GOT3 (cell line): ENCODE results near the gene S100A8.
"Not testable (repeated sequence)": the region's sequence is repeated elsewhere in the genome, so short reads cannot be mapped to it uniquely, and the experiment has no call there.

Source experiments
- DNase-seq: peaks from one replicate; lab custom pipeline; 2025; ENCODE audit warnings: mixed read lengths; lab: John Stamatoyannopoulos, UW

The S100A8 gene

DNA sequence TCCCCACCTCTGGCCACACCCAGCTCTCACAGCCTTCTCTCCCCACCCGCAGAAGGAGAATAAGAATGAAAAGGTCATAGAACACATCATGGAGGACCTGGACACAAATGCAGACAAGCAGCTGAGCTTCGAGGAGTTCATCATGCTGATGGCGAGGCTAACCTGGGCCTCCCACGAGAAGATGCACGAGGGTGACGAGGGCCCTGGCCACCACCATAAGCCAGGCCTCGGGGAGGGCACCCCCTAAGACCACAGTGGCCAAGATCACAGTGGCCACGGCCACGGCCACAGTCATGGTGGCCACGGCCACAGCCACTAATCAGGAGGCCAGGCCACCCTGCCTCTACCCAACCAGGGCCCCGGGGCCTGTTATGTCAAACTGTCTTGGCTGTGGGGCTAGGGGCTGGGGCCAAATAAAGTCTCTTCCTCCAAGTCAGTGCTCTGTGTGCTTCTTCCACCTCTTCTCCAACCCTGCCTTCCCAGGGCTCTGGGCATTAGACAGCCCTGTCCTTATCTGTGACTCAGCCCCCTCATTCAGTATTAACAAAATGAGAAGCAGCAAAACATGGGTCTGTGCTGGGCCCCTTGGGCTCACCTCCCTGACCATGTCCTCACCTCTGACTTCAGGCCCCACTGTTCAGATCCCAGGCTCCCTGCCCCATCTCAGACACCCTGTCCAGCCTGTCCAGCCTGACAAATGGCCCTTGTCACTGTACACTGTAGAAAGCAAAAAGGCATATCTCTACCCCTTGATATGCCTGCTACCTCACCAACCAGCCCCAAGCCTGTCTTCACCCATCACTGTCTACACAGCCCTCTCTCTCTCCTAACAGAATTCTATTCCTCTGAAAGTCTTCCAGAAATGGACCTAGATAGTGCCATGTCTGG lies 30.0 kb downstream of the S100A8 start:
- no peak for DNase-seq

DNA sequence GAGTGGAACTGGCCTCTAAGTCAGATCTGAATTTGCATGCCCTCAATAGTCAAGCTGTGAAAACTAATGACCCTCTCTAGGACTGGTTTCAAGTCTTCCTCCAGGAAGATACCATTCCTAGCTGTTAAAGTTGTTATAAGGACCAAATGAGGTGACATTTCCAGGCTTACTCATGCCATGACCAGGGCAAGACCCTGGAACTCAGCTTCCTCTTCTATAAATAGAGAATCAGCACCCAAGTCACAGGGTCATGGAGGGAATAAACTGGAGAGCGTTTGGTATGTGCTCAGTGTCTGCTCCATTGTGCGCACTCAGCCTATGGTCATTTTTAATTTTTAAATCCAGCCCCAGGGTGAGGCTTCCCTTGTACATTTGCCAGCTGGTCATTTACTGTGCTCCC lies 30.7 kb downstream of the S100A8 start:
- DNase-seq, result no peak

DNA sequence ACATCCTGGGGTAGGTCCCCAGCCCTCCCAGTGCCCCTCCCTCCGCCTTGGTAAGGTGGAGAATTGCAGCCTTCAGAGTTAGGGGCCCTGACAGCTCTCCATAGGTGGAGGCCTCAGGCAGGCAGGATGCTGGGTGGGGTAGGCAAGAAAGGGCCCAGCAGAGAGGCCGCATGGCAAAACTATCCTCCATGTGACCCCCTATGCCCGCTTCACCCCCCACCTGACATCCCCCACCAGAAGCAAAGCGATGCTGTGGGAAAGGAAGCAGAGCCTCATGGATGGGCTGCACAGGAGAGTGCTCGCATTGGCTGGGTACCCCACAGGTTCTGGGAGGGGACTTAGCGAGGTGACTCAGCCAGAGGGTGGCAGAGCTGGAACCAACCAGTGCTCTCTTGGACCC lies 31.6 kb downstream of the S100A8 start:
- DNase-seq, result no peak

DNA sequence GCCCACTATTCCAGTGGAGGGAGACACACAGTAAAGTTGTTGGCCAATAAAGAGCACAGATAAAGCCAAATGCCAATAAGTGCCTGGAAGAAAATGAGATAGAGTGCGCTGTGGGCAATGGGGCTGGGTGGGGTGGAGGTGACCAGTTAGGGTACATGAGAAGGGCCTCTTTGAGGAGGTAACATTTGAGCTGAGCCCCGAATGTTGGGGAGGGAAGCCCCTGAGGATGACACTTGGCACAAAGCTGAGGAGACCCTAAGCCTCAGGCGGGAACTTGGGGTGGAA lies 32.2 kb downstream of the S100A8 start:
- no peak for DNase-seq

DNA sequence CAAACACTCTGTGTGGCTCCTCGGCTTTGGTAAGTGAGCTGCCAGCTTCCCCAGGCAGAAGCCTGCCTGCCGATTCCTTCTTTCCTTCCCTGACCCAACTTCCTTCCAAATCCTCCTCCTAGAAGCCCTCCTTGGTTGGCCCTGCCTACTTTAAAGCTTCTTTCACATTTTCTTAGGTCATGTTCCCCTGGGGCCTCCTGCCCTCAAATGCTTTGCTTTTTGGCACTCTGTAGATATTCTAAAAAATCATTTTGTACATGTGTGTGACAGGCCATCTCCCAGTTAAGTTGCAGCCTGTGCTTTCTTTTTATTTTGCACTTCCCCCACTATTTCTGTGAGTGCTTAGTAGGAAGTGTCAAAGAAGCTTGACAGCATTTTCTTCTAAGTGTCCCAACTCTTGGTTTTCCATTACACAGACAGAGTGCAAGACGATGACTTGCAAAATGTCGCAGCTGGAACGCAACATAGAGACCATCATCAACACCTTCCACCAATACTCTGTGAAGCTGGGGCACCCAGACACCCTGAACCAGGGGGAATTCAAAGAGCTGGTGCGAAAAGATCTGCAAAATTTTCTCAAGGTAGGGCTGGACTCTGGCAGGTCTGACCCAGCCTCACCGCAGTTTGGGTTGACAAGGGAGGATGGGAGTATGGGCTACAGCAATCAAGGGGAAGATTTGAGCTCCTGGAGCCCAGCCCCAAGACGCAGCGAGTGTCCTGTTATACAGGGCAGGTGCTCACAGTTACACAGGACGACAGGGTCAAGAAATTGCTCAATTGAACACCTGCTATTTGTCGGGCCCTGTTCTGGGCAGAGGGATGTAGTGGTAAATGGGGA lies 32.8 kb downstream of the S100A8 start, which contains the start of gene S100A9:
Gene S100A9, plus strand, starts transcription at position 2 of the 838 bp plus-strand sequence. Its CDS starts 430 bp downstream, at position 432.
- DNase-seq, result no peak

DNA sequence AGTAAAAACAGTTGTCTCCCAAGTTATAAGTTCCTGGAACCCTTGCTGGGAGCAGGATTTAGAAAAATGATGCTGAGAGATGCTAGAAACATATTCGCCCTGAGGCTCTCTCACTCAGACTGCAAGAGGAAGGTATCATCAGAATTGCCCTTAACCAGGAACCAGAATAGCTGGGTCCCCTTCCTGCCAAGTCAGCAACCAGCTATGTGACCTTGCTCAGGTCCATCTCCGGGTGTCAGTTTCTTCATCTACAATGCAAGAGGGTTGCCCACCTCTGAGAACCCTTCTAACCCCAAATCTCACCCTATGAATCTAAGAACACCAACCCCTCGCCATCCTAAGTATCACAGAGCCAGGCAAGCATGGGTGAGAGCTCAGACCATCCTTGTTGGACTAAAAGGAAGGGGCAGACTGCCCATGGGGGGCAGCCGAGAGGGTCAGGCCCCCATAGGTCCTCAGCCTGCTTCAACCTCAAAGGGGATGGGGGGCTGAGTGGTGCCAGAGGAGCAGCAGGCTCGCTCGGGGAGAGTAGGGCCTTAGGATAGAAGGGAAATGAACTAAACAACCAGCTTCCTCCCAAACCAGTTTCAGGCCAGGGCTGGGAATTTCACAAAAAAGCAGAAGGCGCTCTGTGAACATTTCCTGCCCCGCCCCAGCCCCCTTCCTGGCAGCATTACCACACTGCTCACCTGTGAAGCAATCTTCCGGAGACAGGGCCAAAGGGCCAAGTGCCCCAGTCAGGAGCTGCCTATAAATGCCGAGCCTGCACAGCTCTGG lies 33.6 kb downstream of the S100A8 start:
- no peak for DNase-seq

DNA sequence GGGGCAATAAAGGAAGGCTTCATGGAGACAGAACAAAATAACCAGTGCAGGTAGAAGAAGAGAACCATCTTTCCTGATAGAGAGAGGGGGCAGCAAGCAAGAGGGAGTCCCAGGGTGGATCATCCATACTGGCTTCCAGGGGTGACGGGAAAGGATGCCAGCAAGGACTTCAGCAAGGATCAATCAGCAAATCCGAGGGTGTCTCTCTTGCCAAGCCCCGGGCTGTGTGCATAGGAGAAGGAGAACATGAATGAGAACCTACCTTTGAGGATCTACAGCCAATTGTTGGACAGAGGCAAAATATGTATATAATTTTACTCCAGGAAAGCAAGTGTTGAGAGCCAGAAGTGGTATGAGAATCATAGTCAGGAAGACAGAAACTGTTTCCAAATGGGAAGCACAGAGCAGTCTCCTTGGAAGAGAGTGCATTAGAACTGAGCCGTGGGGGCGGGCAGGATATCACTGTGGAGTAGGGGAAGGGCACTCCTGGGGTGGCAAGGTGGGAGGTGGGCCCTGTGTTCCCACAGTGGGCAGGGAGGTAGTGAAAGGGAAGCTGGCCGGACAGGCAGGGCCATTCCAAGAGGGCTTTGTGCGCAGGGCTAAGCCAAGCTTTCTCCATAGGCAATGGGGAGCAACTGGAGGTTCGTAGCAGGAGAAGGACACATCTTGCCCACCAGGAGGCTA lies 34.3 kb downstream of the S100A8 start:
- DNase-seq, result no peak

DNA sequence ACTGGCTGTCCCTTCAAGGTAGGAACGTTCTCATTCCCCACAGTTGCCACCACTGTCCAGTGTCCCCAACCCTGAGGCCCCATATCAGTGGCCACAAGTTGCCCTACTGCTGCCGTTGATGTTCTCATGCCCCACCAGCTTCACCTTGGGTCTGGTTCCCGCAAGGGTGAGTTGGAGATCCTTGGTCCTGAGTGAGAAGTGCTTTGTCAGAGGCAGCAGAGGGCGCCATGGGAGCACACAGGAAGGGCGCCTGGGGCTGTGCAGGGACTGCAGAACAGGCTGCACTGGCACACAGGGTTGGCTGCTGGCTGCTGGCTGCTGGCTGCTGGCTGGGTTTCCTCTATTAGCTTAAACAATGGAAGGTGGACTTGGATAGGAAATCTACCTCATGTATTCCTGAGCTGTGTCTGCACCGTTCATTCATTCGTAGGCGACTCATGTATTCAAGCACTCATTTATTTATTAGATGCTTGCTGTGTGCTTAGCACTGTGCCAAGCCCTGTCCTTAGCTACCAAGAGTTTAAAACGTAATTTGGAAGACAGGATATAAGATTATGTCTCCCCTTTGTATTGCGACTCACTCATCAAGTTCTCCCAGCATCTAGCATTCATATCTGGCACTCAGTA lies 35.3 kb downstream of the S100A8 start:
- DNase-seq, result peak; percentile 23

DNA sequence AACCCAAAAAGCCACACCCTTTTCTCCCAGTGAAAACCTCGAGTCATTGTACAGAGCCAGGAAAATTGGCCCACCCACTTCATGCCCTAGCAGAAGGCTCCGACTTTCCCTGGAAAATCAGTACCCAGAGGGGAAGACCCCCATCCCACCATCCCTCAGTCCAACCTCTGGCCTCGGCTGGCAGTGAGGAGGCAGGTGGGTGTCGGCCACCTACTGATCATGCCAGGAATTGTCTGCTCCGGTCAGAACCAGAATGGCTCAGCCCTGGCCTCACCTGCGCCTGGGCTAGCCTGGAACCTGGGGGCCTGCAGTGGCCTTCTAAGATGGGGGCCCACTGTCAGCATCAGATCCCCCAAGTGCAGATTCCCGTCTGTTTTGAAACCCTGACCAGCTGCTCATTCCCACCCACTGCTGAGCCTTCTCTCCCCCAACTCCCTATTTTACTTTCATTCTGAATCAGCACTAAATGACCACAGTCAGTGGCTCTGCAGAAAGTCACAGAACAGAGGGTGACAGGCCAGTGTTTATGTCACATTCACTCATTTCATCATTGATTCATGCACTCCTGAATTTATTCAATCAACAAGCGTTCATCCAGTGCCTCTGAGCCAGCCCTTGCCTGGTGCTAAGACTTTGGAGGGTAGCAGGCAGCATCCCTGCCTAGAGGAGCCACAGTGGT lies 36.2 kb downstream of the S100A8 start:
- no peak for DNase-seq

DNA sequence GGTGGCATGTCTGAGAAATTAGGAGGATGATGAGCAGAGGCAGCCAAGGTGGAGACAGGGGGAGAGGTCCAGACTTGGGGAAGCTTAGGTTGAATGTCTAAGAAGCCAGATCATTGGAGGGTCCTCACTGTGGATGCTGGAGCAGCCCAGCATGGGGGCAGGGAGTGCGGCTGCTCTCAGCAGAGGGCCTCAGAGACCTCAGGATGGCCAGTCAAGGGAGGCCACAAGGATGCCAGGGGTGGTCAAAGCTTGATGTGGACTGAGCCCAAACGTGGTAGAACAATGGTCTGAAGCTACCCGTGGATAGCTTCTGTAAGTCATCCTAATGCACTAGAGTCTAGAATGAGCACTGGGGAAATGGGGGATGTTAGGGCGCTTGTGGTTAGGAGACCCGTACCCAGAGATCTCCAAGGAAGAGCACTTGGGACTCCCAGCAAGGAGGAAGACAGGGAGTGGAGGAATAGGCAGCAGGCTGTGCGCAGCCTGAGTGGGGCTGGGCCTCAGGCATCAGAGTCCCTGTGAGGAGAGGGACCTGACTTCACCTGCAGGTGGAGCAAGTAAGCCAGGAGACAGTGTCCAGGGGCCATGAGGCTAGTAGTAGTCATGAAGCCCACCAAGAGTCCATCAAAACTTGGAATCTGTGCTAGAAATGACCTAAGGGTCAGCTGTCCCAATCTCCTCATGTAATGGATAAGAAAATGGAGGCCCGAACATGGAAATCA lies 37.5 kb downstream of the S100A8 start:
- no peak for DNase-seq

DNA sequence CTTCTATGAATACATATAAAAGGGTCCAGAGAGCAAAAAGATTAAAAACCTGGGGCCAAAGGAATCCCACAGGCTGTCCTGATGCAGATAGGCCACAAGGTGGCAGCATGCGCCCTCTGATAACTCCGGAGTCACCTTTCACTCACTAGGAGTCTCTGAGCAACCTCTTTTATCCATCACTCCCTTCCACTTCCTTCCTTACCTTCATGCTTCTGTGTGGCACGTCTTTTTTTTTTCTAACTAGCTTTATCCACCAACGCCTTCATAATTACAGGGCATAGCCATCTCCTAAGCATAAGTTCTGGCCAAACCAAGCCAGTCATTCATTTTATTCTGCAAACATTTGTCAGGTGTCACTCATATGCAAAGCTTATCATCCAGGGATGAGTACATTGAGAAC lies 38.4 kb downstream of the S100A8 start:
- peak; percentile 13 for DNase-seq

DNA sequence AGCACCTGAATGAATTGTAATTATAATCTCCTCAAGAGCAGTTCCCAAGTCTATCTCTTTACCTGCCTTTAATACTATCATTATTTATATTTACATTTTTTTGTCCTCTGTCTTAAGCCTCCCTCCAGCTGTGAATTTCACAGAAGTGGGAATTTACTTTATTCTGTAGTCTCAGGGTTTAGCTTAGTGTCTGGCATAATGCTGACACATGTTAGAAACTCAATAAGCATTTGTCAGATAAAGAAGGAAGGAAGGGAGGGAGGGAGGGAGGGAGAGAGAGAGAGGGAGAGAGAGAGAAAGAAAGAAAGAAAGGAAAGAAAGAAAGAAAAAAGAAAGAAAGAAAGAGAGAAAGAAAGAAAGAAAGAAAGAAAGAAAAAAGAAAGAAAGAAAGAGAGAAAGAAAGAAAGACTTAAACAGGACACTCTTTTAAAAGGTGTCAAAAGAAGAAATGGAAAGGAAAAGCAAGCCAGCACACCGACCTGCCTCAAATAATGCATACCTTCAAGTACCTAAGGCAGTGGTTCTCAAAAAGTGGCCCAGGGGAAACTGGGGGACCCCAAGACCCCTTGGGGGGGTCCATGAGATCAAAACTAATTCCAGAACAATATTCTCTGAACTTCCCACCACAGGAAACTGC lies 40.4 kb downstream of the S100A8 start:
- no peak for DNase-seq

DNA sequence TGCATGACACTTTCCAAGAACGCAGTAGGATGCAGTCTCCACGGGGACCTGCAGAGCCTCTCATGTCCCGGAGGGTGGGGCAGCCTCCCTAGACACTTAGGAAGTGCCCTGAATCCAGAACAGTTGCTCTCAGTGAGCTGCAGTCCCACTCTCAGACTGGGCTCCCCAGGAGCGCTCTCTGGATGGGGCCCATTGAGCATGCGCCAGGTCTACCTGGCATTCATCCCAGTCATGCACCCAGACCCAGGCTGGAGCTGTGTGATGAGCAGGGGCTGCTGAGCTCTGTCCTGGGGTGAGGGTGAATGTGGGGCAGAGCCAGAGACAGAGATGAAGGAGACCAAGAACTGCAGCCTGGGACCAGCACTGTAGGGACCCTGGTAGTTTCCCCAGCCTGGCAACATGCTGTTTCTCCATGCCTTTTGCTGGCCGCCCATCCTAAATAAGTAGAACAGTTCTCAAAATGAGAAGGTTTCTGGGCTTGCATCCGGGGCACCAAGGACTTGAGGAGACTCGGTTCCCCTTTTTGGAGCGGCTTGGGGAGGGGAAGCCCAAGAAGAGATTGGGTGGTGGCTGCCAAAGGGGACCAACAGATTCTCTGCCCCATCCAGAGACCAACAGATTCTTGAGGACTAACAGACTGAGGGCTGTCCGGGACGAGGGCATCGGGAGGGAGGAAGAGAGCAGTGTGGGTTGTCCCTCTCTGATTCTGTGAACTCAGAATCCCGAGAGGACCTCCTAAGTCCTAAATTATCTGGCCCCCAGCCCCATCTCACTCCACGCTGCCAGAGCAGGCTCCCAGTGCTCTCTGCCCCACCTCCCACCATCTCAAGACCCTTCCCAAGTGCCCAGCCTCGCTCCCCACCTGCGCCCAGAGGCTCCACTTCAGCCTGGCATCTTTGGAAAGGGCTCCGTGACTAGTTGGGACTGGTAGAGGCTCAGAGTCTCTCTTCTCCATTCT lies 41.2 kb downstream of the S100A8 start:
- DNase-seq, result no peak

DNA sequence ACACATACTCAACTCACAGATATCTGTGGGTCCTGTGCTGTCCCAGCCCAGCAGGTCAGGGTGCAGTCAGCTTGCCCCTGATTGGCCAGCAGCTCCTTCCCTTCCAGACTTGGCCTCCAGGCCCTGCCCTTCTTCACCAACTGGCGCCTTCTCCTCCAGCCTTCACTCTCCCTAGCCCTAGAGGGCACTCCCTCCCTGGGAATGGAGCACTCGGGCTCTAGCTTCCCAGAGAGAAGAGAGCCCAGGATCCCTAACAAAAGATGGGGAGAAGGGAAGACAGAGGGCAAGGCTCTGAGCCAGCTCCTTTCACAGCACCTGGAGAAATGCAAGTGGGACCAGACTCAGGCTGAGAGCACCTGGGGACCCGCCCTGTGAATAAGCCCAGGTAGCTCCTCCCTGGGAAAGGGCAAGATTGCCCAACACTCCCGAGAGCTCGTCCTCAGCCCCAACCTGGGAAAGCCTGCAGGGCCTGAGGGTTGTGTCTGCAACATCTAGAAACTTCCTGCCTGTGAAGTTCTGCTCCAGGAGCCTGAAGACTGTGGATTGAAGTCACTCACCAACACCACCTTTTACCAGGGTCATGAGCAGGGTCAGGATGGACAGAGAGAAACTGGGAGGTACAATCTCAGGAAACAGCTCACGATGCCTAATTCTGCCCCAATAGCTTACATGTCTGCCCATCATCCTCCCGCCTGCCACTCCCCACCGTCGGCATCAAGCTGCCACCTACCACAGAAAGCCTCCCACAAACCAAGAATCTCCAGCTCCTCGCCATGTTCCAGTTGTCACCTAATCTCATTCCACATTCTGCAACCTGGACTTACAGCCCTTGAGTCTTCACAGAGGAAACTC lies 42.1 kb downstream of the S100A8 start, which contains the start of gene PGLYRP4:
Gene PGLYRP4, minus strand, starts transcription at position 331 of the 852 bp plus-strand sequence. CDS start 909 bp downstream, outside the sequence.
- no peak for DNase-seq

DNA sequence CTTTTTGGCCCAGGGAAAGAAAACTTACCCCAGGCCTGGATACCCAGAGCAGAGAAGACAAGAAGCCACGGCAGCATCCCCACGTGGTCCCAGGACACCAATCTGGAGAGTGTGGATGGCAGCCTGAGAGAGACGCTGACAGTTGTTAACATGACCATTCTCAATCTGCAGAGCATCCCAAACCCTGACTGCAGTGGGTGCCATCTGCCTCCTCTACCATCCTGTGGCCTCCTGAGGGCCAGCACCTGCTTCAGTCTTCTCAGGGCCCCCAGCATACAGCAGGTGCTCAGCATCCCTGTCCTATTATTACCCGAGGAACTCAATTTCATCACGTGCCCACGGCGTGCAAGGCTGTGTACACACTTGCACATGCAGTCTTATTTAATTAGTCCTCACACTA lies 43.0 kb downstream of the S100A8 start:
- no peak for DNase-seq

DNA sequence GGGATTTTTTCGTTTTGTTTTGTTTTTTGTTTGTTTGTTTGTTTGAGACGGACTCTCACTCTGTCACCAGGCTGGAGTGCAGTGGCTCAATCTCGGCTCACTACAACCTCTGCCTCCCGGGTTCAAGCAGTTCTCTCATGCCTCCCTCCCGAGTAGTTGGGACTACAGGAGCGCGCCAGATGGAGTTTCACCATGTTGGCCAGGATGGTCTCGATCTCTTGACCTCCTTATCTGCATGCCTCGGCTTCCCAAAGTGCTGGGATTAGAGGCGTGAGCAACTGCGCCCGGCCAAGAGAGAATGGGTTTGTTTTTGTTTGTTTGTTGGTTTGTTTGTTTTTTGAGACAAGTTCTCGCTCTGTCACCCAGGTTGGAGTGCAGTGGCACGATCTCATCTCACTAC lies 43.8 kb downstream of the S100A8 start:
- not testable (repeated sequence) for DNase-seq

DNA sequence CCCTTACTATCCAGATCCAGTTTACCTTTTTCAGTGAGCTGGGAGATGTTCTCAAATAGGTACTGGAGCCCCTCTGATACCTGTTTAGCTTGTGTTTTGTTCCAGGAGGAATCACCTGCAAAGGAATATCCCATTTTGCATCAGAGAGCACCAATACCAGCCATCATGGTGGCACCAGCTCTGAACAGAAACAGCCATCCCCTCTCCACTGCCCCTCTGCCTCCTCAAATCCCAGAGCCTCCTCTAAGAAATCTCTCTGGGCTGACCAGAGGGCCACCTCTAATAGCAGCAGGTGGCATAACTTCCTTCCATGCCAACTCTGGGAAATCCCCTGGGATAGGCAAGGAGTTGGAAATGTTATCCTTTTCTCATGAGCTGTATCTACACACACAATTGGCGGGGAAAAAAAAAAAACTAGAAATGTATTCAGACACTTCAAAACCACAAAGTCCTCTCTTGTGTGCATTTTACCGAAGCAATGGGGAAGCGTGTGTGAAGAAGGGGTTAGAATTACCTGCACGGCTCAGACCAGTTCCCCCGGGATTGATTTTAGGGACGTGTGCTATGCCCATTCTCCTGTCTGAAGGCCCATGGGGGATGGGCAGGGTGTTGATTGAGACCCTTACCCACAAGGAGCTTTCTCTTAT lies 44.7 kb downstream of the S100A8 start:
- DNase-seq, result no peak
